Suprapubic skin (tissue), 4 donors: ENCODE measurements around the gene HOXA13. TPM values are rescaled to one million over a fixed set of nuclear protein-coding genes. Genes with fewer than 3 reads are reported as not detected.
A peak's percentile ranks its signal among the peaks of the same experiment; 100 is the strongest.

ENCODE experiments used
- DNase-seq, 2 donors: peaks; one replicate each; pipeline ENCODE4 v3.0.0-alpha.2; 2019; ENCODE audit warnings: low spot score in 2 of 2
- H3K27ac ChIP-seq: fragments of 200-600 bp; sonication (generic); one replicate; pipeline ENCODE4 v1.5.1; 2019
- H3K27me3 ChIP-seq: fragments of 200-600 bp; sonication (generic); one replicate; pipeline ENCODE4 v1.5.1; 2019
- H3K36me3 ChIP-seq: fragments of 200-600 bp; sonication (generic); one replicate; pipeline ENCODE4 v1.5.1; 2019
- H3K4me1 ChIP-seq: fragments of 200-600 bp; sonication (generic); one replicate; pipeline ENCODE4 v1.5.1; 2019
- H3K4me3 ChIP-seq: fragments of 200-600 bp; sonication (generic); one replicate; pipeline ENCODE4 v1.5.1; 2019; ENCODE audit warnings: mild to moderate bottlenecking
- H3K9me3 ChIP-seq: fragments of 200-600 bp; sonication (generic); one replicate; pipeline ENCODE4 v1.5.1; 2019
- EP300 ChIP-seq: sonication (generic); formaldehyde crosslinking; IDR thresholded peaks from one replicate; pipeline ENCODE4 v1.6.1; 2017; ENCODE audit warnings: antibody characterized with exemption
- POLR2A ChIP-seq, 2 donors: fragments of 450-650 bp; IDR thresholded peaks; one replicate each; pipeline ENCODE4 v1.6.1; 2017; ENCODE audit warnings: antibody characterized with exemption in 2 of 2, mild to moderate bottlenecking in 2 of 2, moderate library complexity in 2 of 2
- POLR2AphosphoS5 ChIP-seq, 3 donors: sonication (generic); formaldehyde crosslinking; IDR thresholded peaks; one replicate each; pipeline ENCODE4 v1.6.1; 2017; ENCODE audit warnings: antibody characterized with exemption in 3 of 3
- WGBS: methylation state at CpG from one replicate; pipeline ENCODE4 v1.1.5; 2018; 5-methylcytosine and 5-hydroxymethylcytosine counted together
- total RNA-seq, 4 donors: library from RNA; depleted of rRNA; stranded (reverse); fragments of >200 nt; gene quantifications; one replicate each; pipeline ENCODE4 v1.1.0, GENCODE V29; 2016
- TF ChIP-seq, protein P1 (sequence below), 2 donors: fragments of 200-600 bp in 1 of 2; fragments of 450-650 bp in 1 of 2; sonication (generic) in 1 of 2; IDR thresholded peaks; one replicate each; pipeline ENCODE4 v1.5.1; 2016 to 2019; ENCODE audit warnings: antibody characterized with exemption in 2 of 2, mild to moderate bottlenecking in 1 of 2, moderate library complexity in 1 of 2

HOXA13 gene
- total RNA-seq, 4 donors from 2014 or later, result 0.17 TPM; not detected in 3

DNA sequence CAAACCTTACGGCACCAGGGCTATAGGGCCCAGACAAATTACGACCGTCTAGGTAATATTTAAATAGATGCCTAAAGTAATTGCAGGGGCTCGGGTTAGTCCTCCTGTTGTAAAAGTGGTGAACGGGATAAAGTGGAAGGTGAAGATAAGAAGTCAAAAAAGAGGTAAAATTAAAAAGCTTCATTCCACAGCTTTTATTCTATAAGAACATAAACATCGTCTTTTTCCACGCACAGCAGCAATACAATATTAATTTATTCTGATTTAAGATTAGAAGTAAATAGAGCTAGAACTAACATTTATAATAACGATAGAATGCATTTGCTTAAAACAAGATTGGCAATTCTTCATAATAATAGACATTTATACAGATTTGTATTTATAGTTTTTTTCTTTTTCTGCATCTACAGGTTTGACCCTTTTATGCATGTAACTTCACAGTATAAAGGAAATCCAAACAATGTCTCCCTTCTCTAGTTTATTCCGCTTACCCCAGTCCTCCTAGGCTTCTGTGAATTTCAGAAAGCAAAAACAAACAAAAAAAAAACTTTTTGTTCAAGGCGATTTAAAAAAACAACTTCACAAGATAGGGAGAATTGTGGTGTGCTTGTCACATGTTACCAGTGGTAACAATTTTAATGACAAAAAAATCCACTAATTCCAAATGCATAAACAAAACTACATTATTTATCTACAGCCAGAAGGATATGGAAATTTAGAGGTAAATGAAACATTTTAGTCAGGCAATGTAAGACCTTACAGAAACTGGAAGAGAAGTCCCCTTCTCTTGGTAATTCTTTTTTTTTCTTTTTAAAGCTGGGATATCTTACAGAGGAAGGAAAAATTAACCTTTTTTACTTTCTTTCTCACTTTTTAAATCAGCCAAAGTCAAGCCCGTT is 29.2 kb downstream of the HOXA13 start:
- 26% methylated on average over 11 of the region's 11 CpGs for WGBS
- H3K27me3 ChIP-seq, result peaks cover 23% of the 10 kb centered on the region
- no peaks in the 10 kb centered on the region for H3K9me3 ChIP-seq
- peak overlapping the region; percentile 97 for H3K27ac ChIP-seq
- H3K4me1 ChIP-seq, result peaks cover 90% of the 10 kb centered on the region
- DNase-seq, result no peak
- H3K4me3 ChIP-seq, result peak overlapping the region; percentile 84
- no peaks in the 10 kb centered on the region for H3K36me3 ChIP-seq
- TF ChIP-seq EP300, result no peak
- TF ChIP-seq, protein P1, sequence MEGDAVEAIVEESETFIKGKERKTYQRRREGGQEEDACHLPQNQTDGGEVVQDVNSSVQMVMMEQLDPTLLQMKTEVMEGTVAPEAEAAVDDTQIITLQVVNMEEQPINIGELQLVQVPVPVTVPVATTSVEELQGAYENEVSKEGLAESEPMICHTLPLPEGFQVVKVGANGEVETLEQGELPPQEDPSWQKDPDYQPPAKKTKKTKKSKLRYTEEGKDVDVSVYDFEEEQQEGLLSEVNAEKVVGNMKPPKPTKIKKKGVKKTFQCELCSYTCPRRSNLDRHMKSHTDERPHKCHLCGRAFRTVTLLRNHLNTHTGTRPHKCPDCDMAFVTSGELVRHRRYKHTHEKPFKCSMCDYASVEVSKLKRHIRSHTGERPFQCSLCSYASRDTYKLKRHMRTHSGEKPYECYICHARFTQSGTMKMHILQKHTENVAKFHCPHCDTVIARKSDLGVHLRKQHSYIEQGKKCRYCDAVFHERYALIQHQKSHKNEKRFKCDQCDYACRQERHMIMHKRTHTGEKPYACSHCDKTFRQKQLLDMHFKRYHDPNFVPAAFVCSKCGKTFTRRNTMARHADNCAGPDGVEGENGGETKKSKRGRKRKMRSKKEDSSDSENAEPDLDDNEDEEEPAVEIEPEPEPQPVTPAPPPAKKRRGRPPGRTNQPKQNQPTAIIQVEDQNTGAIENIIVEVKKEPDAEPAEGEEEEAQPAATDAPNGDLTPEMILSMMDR (IDR thresholded peaks at IDR 0.05), result no peak
- TF ChIP-seq POLR2A (IDR thresholded peaks at IDR 0.05), result no peak
- no peak for TF ChIP-seq POLR2AphosphoS5 (IDR thresholded peaks at IDR 0.05)

DNA sequence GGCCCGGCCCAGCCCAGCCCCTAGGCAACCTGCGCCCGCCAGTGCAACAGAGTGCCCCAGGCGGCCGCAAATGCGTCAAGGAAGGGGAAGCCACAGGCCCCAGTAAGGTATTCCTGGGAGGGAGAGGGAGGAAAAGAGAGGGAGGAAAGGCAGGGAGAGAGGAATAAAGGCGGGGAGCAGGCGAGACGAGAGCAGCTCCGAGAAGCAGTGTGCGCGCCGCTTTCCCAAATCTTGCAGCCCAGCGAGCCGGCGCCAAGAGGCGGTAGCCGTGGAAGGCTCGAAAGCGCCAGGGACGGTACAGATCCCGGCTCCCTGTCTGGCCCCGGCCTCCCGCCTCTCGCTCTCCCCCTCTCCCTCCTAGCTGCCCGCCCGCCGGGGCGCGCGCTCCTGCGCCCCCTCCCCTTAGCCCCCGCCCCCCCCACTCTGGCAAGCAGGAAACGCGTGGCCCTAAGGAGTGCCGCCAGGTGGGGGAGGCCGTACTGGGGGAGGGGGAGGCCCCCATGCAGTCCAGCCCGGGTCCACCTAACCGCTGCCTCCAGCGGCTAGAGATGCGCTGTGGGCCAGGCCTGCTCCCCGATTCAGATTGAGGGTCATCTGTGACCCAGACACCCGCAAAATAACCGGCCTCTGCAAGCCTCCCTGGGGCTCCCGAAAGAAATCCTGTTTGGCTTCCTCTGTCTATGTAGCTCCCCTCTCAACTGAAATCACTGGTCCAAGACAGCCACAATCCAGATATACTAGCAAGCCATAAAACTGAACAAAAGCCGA is 30.0 kb downstream of the HOXA13 start:
- peaks cover 23% of the 10 kb centered on the region for H3K27me3 ChIP-seq
- DNase-seq, result peak in 1 of 2 donors; percentile 68
- TF ChIP-seq POLR2AphosphoS5 (IDR thresholded peaks at IDR 0.05) (peak in 2 of 3 donors; percentile 10 to 13), EP300 (no peak)
- TF ChIP-seq, protein P1 (IDR thresholded peaks at IDR 0.05), result no peak
- H3K4me1 ChIP-seq, result peaks cover 87% of the 10 kb centered on the region
- H3K9me3 ChIP-seq, result no peaks in the 10 kb centered on the region
- peak overlapping the region; percentile 84 for H3K4me3 ChIP-seq
- no peaks in the 10 kb centered on the region for H3K36me3 ChIP-seq
- H3K27ac ChIP-seq, result peak overlapping the region; percentile 97
- WGBS, result 3% methylated on average over 27 of the region's 46 CpGs

DNA sequence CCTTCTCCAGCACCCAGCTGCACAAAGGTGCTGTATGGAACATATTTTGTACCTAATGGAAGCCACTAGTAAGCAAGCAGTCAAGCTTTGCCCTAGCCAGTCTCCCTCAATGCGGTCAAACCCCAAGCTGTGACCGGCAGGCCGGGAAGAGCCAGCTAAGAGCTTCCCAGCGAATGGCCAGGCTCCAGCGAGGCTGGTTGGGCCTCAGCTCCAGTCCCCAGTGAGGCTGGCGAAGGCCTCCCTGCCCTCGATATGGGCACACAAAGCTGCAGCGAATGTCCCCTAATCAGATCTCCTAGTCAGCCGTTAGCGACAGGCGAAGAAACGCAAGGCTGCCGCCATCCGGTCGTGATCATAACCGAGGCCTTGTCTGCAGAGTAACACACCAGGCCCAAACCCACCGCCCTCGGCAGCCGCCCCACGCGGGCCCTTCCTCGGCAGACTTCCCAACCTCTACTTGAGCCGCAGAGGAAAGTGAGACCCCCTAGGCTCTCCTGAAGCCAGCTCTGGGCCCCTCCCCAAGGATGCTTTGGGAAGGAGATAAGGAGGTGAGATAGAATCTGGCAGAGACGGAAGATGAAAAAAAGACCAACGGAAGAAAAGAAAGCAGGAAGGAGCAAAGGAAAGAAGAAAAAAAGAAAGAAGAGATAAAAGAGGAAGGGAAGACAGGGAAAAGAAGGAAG is 31.5 kb downstream of the HOXA13 start:
- 23% methylated on average over 17 of the region's 25 CpGs for WGBS
- DNase-seq, result peak in 1 of 2 donors; percentile 79

GRCh38 chr7:27167916-27168264 is 32.0 kb downstream of the HOXA13 start:
- peak in 1 of 2 donors; percentile 44 for DNase-seq
- TF ChIP-seq POLR2A (IDR thresholded peaks at IDR 0.05), result no peak
- TF ChIP-seq, protein P1 (IDR thresholded peaks at IDR 0.05), result no peak
- WGBS, result 33% methylated on average over 4 of the region's 4 CpGs
- Histone ChIP-seq H3K27me3 (peaks cover 20% of the 10 kb centered on the region), H3K4me3 (peak overlapping the region; percentile 84), H3K9me3 (no peaks in the 10 kb centered on the region), H3K27ac (peak overlapping the region; percentile 97), H3K4me1 (peaks cover 83% of the 10 kb centered on the region), H3K36me3 (no peaks in the 10 kb centered on the region)

More for the DNA sequence above, 31.5 kb downstream of the HOXA13 start:
- Histone ChIP-seq H3K4me3 (peak overlapping the region; percentile 84), H3K36me3 (no peaks in the 10 kb centered on the region), H3K27ac (peak overlapping the region; percentile 97), H3K9me3 (no peaks in the 10 kb centered on the region), H3K27me3 (peaks cover 20% of the 10 kb centered on the region), H3K4me1 (peaks cover 84% of the 10 kb centered on the region)
- TF ChIP-seq EP300, result no peak
- TF ChIP-seq POLR2AphosphoS5 (IDR thresholded peaks at IDR 0.05), result peak in 2 of 3 donors; percentile 6 to 52
- no peak for TF ChIP-seq POLR2A (IDR thresholded peaks at IDR 0.05)
